Caco-2 (cell line): Measurements from ENCODE around the gene HADHA. TPM values are rescaled to one million over a fixed set of nuclear protein-coding genes. Genes with fewer than 3 reads are reported as not detected.

Experiments used
- BruUV-seq: library from RNA; stranded (reverse); fragments of 400-500 nt; replicated peaks from 2 replicates; lab custom pipeline; 2021; lab: Mats Ljungman, UMichigan
- CTCF ChIA-PET: fragments of 300-600 bp; sonication (Branson Sonifier 250); formaldehyde crosslinking; loops from one replicate; lab custom pipeline; 2022; ENCODE audit warnings: antibody characterized with exemption; lab: Charles Lee
- POLR2A ChIA-PET: fragments of 300-600 bp; sonication (Branson Sonifier 250); formaldehyde crosslinking; loops from one replicate; lab custom pipeline; 2022; ENCODE audit warnings: antibody characterized with exemption; lab: Charles Lee
- DNase-seq, 2 experiments: peaks; one replicate each; pipeline versions ENCODE4 v3.0.0 to v3.0.0-alpha.2; 2020 to 2022
- H3K27me3 ChIP-seq: replicated peaks from 2 replicates; pipeline ENCODE4 v1.6.0; 2011; ENCODE audit warnings: low read length; ENCODE audit not compliant: control insufficient read depth, insufficient read depth
- H3K36me3 ChIP-seq: 2 replicates; pipeline ENCODE4 v1.5.1; 2011; ENCODE audit warnings: low read length; ENCODE audit not compliant: control insufficient read depth, insufficient read depth
- H3K4me1 ChIP-seq: fragments of 250-450 bp; sonication (Bioruptor Pico); 2 replicates; pipeline ENCODE4 v1.5.1; 2020; ENCODE audit warnings: mild to moderate bottlenecking
- H3K4me3 ChIP-seq: 2 replicates; pipeline ENCODE4 v1.5.1; 2011; ENCODE audit warnings: low read depth, mild to moderate bottlenecking, control low read depth, low read length
- H3K9me3 ChIP-seq: fragments of 250-450 bp; sonication (Bioruptor Pico); 2 replicates; pipeline ENCODE4 v1.5.1; 2020; ENCODE audit warnings: mild to moderate bottlenecking, moderate library complexity
- H3K27ac Mint-ChIP-seq: one replicate; pipeline ENCODE4 v1.8.0; 2022; ENCODE audit warnings: mixed read lengths; ENCODE audit not compliant: unreplicated experiment
- H3K27me3 Mint-ChIP-seq: one replicate; pipeline ENCODE4 v1.8.0; 2022; ENCODE audit warnings: mixed read lengths; ENCODE audit not compliant: insufficient read depth, unreplicated experiment
- H3K36me3 Mint-ChIP-seq: one replicate; pipeline ENCODE4 v1.8.0; 2022; ENCODE audit warnings: mild to moderate bottlenecking, mixed read lengths; ENCODE audit not compliant: insufficient read depth, unreplicated experiment
- H3K4me1 Mint-ChIP-seq: one replicate; pipeline ENCODE4 v1.8.0; 2022; ENCODE audit warnings: low read depth, mixed read lengths; ENCODE audit not compliant: unreplicated experiment
- H3K4me3 Mint-ChIP-seq: one replicate; pipeline ENCODE4 v1.8.0; 2022; ENCODE audit warnings: mild to moderate bottlenecking, moderate library complexity, mixed read lengths; ENCODE audit not compliant: unreplicated experiment
- H3K9me3 Mint-ChIP-seq: one replicate; pipeline ENCODE4 v1.8.0; 2022; ENCODE audit warnings: mixed read lengths; ENCODE audit not compliant: unreplicated experiment
- CTCF ChIP-seq, 2 experiments: fragments of 200-600 bp in 1 of 2; IDR thresholded peaks; 1 replicate in 1 of 2; 2 replicates in 1 of 2; pipeline versions ENCODE4 v1.5.1 to v1.8.0; 2011 to 2022; ENCODE audit warnings: antibody characterized with exemption in 1 of 2, control low read depth in 1 of 2, inconsistent platforms in 1 of 2, low read depth in 1 of 2, low read length in 1 of 2, mild to moderate bottlenecking in 1 of 2, moderate library complexity in 1 of 2; ENCODE audit not compliant: insufficient read depth in 1 of 2, severe bottlenecking in 1 of 2, unreplicated experiment in 1 of 2
- intact Hi-C: fragments of 100-400 bp; cut with micrococcal nuclease; formaldehyde crosslinking; loops from one replicate; pipeline ENCODE4 v1.10.0; 2022; ENCODE audit not compliant: unreplicated experiment
- total RNA-seq: library from RNA; stranded (reverse); gene quantifications from 2 replicates; pipeline ENCODE4 v1.2.3, GENCODE V29; 2022

HADHA gene
- total RNA-seq, 1 experiment from 2014 or later: 143 TPM

GRCh38 chr2:26285931-26286330 lies 41.5 kb upstream of the HADHA start:
- Mint-ChIP-seq H3K4me3 (no peak overlapping the region), H3K9me3 (no peaks in the 10 kb centered on the region), H3K27ac (no peak overlapping the region), H3K4me1 (peaks cover 7% of the 10 kb centered on the region), H3K36me3 (peaks cover 39% of the 10 kb centered on the region), H3K27me3 (no peaks in the 10 kb centered on the region)
- TF ChIP-seq CTCF (IDR thresholded peaks at IDR 0.05; ENCODE audit: insufficient read depth in 1 of 2, low read depth in 1 of 2, low read length in 1 of 2, severe bottlenecking in 1 of 2, unreplicated experiment in 1 of 2): no peak
- Histone ChIP-seq H3K36me3 (0 out of 2 replicates have a peak, but pooled peaks cover 3% of the 10 kb centered on the region), H3K27me3 (no peaks in the 10 kb centered on the region), H3K4me1 (peaks cover 8% of the 10 kb centered on the region), H3K4me3 (no peak overlapping the region), H3K9me3 (no peaks in the 10 kb centered on the region)
- ChIA-PET POLR2A (no interaction called here), CTCF (no interaction called here)
- DNase-seq: no peak
- intact Hi-C loops: no loop called here
- no TSS peak for BruUV-seq

GRCh38 chr2:26284132-26284531 lies 39.7 kb upstream of the HADHA start:
- intact Hi-C loops: no loop called here
- no peak for DNase-seq
- ChIA-PET CTCF (no interaction called here), POLR2A (no interaction called here)
- 0 out of 2 replicates have a peak, but pooled peaks cover 3% of the 10 kb centered on the region for H3K36me3 ChIP-seq
- H3K4me3 Mint-ChIP-seq: no peak overlapping the region
- peaks cover 8% of the 10 kb centered on the region for H3K4me1 ChIP-seq
- BruUV-seq: no TSS peak
- no peak for TF ChIP-seq CTCF (IDR thresholded peaks at IDR 0.05; ENCODE audit: insufficient read depth in 1 of 2, low read depth in 1 of 2, low read length in 1 of 2, severe bottlenecking in 1 of 2, unreplicated experiment in 1 of 2)
- H3K4me1 Mint-ChIP-seq: peaks cover 7% of the 10 kb centered on the region
- H3K27me3 ChIP-seq: no peaks in the 10 kb centered on the region
- no peak overlapping the region for H3K27ac Mint-ChIP-seq
- H3K27me3 Mint-ChIP-seq: no peaks in the 10 kb centered on the region
- no peak overlapping the region for H3K4me3 ChIP-seq
- no peaks in the 10 kb centered on the region for H3K9me3 ChIP-seq
- H3K9me3 Mint-ChIP-seq: no peaks in the 10 kb centered on the region
- H3K36me3 Mint-ChIP-seq: peaks cover 51% of the 10 kb centered on the region

GRCh38 chr2:26283606-26284005 lies 39.2 kb upstream of the HADHA start:
- DNase-seq: no peak
- intact Hi-C loops: no loop called here
- no peaks in the 10 kb centered on the region for H3K27me3 ChIP-seq
- Mint-ChIP-seq H3K4me1 (peaks cover 7% of the 10 kb centered on the region), H3K27me3 (no peaks in the 10 kb centered on the region), H3K27ac (no peak overlapping the region), H3K36me3 (peaks cover 56% of the 10 kb centered on the region), H3K4me3 (no peak overlapping the region), H3K9me3 (no peaks in the 10 kb centered on the region)
- no TSS peak for BruUV-seq
- no peak for TF ChIP-seq CTCF (IDR thresholded peaks at IDR 0.05; ENCODE audit: insufficient read depth in 1 of 2, low read depth in 1 of 2, low read length in 1 of 2, severe bottlenecking in 1 of 2, unreplicated experiment in 1 of 2)
- H3K4me3 ChIP-seq: no peak overlapping the region
- no peaks in the 10 kb centered on the region for H3K9me3 ChIP-seq
- POLR2A ChIA-PET: no interaction called here
- peaks cover 8% of the 10 kb centered on the region for H3K4me1 ChIP-seq
- H3K36me3 ChIP-seq: 0 out of 2 replicates have a peak, but pooled peaks cover 3% of the 10 kb centered on the region
- CTCF ChIA-PET: no interaction called here
